C1 segment of cervical spinal cord (tissue), 14 donors: ENCODE data around the gene ALK.

Source experiments
- DNase-seq, 14 donors: peaks; one replicate each; lab custom pipeline; 2025; lab: John Stamatoyannopoulos, UW

The ALK gene

GRCh38 chr2:29202819-29203495 lies 718.4 kb downstream of the ALK start:
- DNase-seq: no peak

- no peak for DNase-seq
Observed at GRCh38 chr2:29201979-29202378, 719.4 kb downstream of the ALK start.

GRCh38 chr2:29196792-29197788 lies 724.3 kb downstream of the ALK start:
- peak in 9 of 14 donors; percentile 6 to 68 (median 20) for DNase-seq

- DNase-seq: no peak
Observed at GRCh38 chr2:29195796-29196195, 725.6 kb downstream of the ALK start.

- DNase-seq: no peak
Observed at GRCh38 chr2:29193681-29194080, 727.7 kb downstream of the ALK start.

- no peak for DNase-seq
Observed at GRCh38 chr2:29193111-29193510, 728.3 kb downstream of the ALK start.

GRCh38 chr2:29192526-29192925 lies 728.9 kb downstream of the ALK start:
- no peak for DNase-seq

GRCh38 chr2:29191817-29192216 lies 729.6 kb downstream of the ALK start:
- DNase-seq: no peak

- no peak for DNase-seq
Observed at GRCh38 chr2:29189052-29189451, 732.3 kb downstream of the ALK start.

GRCh38 chr2:29187926-29188325 lies 733.5 kb downstream of the ALK start:
- no peak for DNase-seq

- no peak for DNase-seq
Observed at GRCh38 chr2:29186817-29187216, 734.6 kb downstream of the ALK start.

- no peak for DNase-seq
Observed at GRCh38 chr2:29184531-29184930, 736.9 kb downstream of the ALK start.

- no peak for DNase-seq
Observed at GRCh38 chr2:29182920-29183319, 738.5 kb downstream of the ALK start.

GRCh38 chr2:29182334-29182733 lies 739.1 kb downstream of the ALK start:
- no peak for DNase-seq

GRCh38 chr2:29175338-29175737 lies 746.0 kb downstream of the ALK start:
- no peak for DNase-seq

- DNase-seq: no peak
Observed at GRCh38 chr2:29174937-29175336, 746.4 kb downstream of the ALK start.

GRCh38 chr2:29166242-29167039 lies 754.9 kb downstream of the ALK start:
- DNase-seq: no peak

GRCh38 chr2:29165362-29166241 lies 755.8 kb downstream of the ALK start:
- no peak for DNase-seq

GRCh38 chr2:29164091-29164846 lies 757.1 kb downstream of the ALK start:
- no peak for DNase-seq
